WERI-Rb-1 (cell line): ENCODE measurements around the gene PRPF8.
"Not testable (repeated sequence)": the region's sequence is repeated elsewhere in the genome, so short reads cannot be mapped to it uniquely, and the experiment has no call there.

ENCODE experiments used
- DNase-seq: peaks from one replicate; pipeline ENCODE4 v3.0.0-alpha.2; 2020
- H3K27ac ChIP-seq: fragments of 250-450 bp; sonication (Bioruptor Pico); 2 replicates; pipeline ENCODE4 v1.5.1; 2020; ENCODE audit warnings: mild to moderate bottlenecking, moderate library complexity
- H3K27me3 ChIP-seq: fragments of 250-450 bp; sonication (Bioruptor Pico); 2 replicates; pipeline ENCODE4 v1.5.1; 2021; ENCODE audit warnings: mild to moderate bottlenecking, low read depth, moderate library complexity; ENCODE audit not compliant: insufficient read depth, severe bottlenecking
- H3K36me3 ChIP-seq: fragments of 250-450 bp; sonication (Bioruptor Pico); 2 replicates; pipeline ENCODE4 v1.5.1; 2020; ENCODE audit warnings: mild to moderate bottlenecking, moderate library complexity
- H3K4me3 ChIP-seq: 2 replicates; pipeline ENCODE4 v1.5.1; 2011; ENCODE audit warnings: low read depth, mild to moderate bottlenecking, control low read depth, low read length
- H3K9me3 ChIP-seq: fragments of 250-450 bp; sonication (Bioruptor Pico); 2 replicates; pipeline ENCODE4 v1.5.1; 2021; ENCODE audit warnings: mild to moderate bottlenecking, moderate library complexity; ENCODE audit not compliant: severe bottlenecking
- TF ChIP-seq, protein P1 (sequence below): IDR thresholded peaks from 2 replicates; pipeline ENCODE4 v1.5.1; 2011; ENCODE audit warnings: low read depth, mild to moderate bottlenecking, control low read depth, inconsistent platforms, low read length

PRPF8 gene

DNA sequence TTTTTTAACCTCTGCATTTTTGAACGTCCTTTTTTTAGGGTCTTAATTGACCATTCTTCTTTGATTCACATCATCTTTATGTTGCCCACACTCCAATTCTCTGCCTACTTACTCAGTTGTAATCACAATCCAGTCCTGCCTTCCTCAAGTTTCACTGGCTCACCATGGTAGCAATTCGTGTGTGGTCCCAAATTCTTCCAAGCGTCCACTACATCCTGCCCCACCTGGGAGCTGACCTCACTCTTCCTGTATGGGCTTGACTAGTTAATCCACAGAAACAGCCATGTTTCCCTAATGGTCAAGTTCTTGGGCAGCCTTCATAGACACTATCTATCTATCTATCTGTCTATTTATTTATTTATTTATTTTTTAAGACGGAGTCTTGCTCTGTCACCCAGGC, 18.4 kb upstream of the PRPF8 start:
- TF ChIP-seq, protein P1, sequence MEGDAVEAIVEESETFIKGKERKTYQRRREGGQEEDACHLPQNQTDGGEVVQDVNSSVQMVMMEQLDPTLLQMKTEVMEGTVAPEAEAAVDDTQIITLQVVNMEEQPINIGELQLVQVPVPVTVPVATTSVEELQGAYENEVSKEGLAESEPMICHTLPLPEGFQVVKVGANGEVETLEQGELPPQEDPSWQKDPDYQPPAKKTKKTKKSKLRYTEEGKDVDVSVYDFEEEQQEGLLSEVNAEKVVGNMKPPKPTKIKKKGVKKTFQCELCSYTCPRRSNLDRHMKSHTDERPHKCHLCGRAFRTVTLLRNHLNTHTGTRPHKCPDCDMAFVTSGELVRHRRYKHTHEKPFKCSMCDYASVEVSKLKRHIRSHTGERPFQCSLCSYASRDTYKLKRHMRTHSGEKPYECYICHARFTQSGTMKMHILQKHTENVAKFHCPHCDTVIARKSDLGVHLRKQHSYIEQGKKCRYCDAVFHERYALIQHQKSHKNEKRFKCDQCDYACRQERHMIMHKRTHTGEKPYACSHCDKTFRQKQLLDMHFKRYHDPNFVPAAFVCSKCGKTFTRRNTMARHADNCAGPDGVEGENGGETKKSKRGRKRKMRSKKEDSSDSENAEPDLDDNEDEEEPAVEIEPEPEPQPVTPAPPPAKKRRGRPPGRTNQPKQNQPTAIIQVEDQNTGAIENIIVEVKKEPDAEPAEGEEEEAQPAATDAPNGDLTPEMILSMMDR: no peak
- Histone ChIP-seq H3K4me3 (no peak overlapping the region), H3K36me3 (no peaks in the 10 kb centered on the region), H3K27me3 (no peaks in the 10 kb centered on the region), H3K9me3 (no peaks in the 10 kb centered on the region), H3K27ac (no peak overlapping the region)
- no peak for DNase-seq

DNA sequence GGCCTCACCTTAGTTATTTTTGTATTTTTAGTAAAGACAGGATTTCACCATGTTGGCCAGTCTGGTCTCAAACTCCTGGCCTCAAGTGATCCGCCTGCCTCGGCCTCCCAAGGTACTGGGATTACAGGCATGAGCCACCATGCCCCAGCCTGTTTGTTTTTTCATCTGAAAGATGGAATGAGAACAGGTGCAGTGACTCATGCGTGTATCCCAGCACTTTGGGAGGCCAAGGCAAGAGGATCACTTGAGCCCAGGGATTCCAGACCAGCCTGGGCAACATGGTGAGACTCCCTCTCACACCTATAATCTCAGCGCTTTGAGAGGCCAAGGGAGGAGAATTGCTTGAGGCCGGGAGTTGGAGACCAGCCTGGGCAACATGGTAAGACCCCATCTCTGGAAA, 15.2 kb upstream of the PRPF8 start:
- not testable (repeated sequence) for H3K9me3 ChIP-seq, H3K27ac ChIP-seq, H3K36me3 ChIP-seq, H3K27me3 ChIP-seq, H3K4me3 ChIP-seq, DNase-seq

DNA sequence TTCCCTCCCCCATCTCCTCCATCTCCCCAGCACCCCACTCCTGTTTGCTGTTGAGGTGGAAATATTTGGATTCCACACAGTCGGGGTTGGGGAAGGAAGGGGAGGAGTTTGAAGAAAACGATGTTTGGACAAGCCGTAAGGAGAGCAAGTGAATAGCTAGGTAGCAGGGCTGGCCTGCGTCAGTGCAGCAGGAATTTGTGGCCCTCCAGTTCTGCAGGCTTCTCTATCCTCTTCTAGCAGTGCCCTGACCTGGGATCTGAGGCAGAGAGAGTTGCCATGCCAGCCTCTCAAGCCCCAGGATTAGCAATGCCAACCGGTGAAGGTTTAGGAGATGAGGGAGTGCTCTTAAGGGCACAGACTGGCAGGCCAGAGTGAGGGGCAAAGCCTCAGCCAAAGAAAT, 13.0 kb upstream of the PRPF8 start:
- H3K27me3 ChIP-seq: no peaks in the 10 kb centered on the region
- TF ChIP-seq, protein P1: no peak
- no peaks in the 10 kb centered on the region for H3K9me3 ChIP-seq
- H3K27ac ChIP-seq: no peak overlapping the region
- DNase-seq: no peak
- no peaks in the 10 kb centered on the region for H3K36me3 ChIP-seq
- no peak overlapping the region for H3K4me3 ChIP-seq

DNA sequence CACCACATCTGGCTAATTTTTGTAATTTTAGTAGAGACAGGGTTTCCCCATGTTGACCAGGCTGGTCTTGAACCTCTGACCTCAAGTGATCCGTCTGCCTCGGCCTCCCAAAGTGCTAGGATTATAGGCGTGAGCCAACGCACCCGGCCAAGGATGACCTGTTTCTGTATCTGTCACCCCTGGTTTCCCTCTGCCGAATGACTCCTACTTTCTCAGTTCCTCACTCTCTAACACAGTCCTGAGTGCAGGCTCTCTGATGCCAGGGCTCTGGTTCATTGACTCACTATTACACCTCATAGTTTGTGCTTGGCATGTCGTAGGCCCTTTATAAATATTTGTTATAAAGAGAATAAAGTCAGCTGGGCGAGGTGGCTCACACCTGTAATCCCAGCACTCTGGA, 10.7 kb upstream of the PRPF8 start:
- Histone ChIP-seq H3K4me3 (no peak overlapping the region), H3K36me3 (no peaks in the 10 kb centered on the region), H3K27me3 (no peaks in the 10 kb centered on the region), H3K27ac (no peak overlapping the region), H3K9me3 (no peaks in the 10 kb centered on the region)
- no peak for DNase-seq
- TF ChIP-seq, protein P1: no peak

GRCh38 chr17:1693339-1693738, 8.7 kb upstream of the PRPF8 start:
- H3K27ac ChIP-seq: no peak overlapping the region
- H3K9me3 ChIP-seq: no peaks in the 10 kb centered on the region
- TF ChIP-seq, protein P1: no peak
- no peak overlapping the region for H3K4me3 ChIP-seq
- no peaks in the 10 kb centered on the region for H3K36me3 ChIP-seq
- no peak for DNase-seq
- no peaks in the 10 kb centered on the region for H3K27me3 ChIP-seq

GRCh38 chr17:1690544-1691221, 6.0 kb upstream of the PRPF8 start:
- Histone ChIP-seq H3K27ac (no peak overlapping the region), H3K27me3 (no peaks in the 10 kb centered on the region), H3K9me3 (no peaks in the 10 kb centered on the region), H3K4me3 (no peak overlapping the region), H3K36me3 (no peaks in the 10 kb centered on the region)
- TF ChIP-seq, protein P1: no peak
- no peak for DNase-seq

DNA sequence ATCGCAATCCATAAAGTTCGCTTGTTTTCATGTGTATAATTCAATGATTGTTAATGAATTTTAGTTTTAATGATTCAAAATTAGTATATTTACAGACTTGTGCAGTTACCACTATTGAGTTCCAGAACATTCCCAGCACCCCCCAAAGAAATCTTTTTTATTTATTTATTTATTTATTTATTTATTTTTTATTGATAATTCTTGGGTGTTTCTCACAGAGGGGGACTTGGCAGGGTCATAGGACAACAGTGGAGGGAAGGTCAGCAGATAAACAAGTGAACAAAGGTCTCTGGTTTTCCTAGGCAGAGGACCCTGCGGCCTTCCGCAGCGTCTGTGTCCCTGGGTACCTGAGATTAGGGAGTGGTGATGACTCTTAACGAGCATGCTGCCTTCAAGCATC, 3.7 kb upstream of the PRPF8 start:
- DNase-seq, H3K36me3 ChIP-seq, H3K27me3 ChIP-seq, H3K4me3 ChIP-seq, H3K9me3 ChIP-seq, H3K27ac ChIP-seq: not testable (repeated sequence)
